NCI-H146 treated with DMSO at 0.1 percent for 48 hours (cell line): ENCODE data around the gene HMOX2.
A peak's percentile ranks its signal among the peaks of the same experiment; 100 is the strongest.

Experiments used
- DNase-seq: peaks from one replicate; lab custom pipeline; 2025; ENCODE audit not compliant: unreplicated experiment; lab: John Stamatoyannopoulos, UW

HMOX2 gene

GRCh38 chr16:4475880-4476788, at the start of gene HMOX2:
Gene HMOX2 (plus strand): TSS chr16:4476398. CDS start chr16:4505525, 29,127 bp downstream.
- peak; percentile 92 for DNase-seq

GRCh38 chr16:4426722-4427372, 49.4 kb upstream of the HMOX2 start:
- DNase-seq = no peak

GRCh38 chr16:4428500-4428899, 47.7 kb upstream of the HMOX2 start:
- DNase-seq = no peak

- no peak for DNase-seq
Measured at GRCh38 chr16:4431023-4431422, 45.2 kb upstream of the HMOX2 start.

GRCh38 chr16:4433228-4433627, 43.0 kb upstream of the HMOX2 start:
- DNase-seq = no peak

GRCh38 chr16:4433914-4434787, 42.0 kb upstream of the HMOX2 start:
- DNase-seq = no peak

- DNase-seq = no peak
Measured at GRCh38 chr16:4435337-4436067, 40.7 kb upstream of the HMOX2 start.

GRCh38 chr16:4437366-4437765, 38.8 kb upstream of the HMOX2 start:
- no peak for DNase-seq

GRCh38 chr16:4442371-4442770, 33.8 kb upstream of the HMOX2 start:
- DNase-seq = no peak

- no peak for DNase-seq
Measured at GRCh38 chr16:4443271-4443670, 32.9 kb upstream of the HMOX2 start.

GRCh38 chr16:4443986-4444385, 32.2 kb upstream of the HMOX2 start:
- no peak for DNase-seq

GRCh38 chr16:4450430-4450829, 25.8 kb upstream of the HMOX2 start:
- no peak for DNase-seq

- DNase-seq = no peak
Measured at GRCh38 chr16:4450931-4451519, 25.2 kb upstream of the HMOX2 start.

- DNase-seq = no peak
Measured at GRCh38 chr16:4452674-4453073, 23.5 kb upstream of the HMOX2 start.

GRCh38 chr16:4454623-4455022, 21.6 kb upstream of the HMOX2 start:
- DNase-seq = no peak

- no peak for DNase-seq
Measured at GRCh38 chr16:4455081-4455480, 21.1 kb upstream of the HMOX2 start.

- no peak for DNase-seq
Measured at GRCh38 chr16:4455951-4456350, 20.2 kb upstream of the HMOX2 start.

- no peak for DNase-seq
Measured at GRCh38 chr16:4460936-4461249, 15.3 kb upstream of the HMOX2 start.

GRCh38 chr16:4461250-4462085, 14.7 kb upstream of the HMOX2 start:
- DNase-seq = no peak
